ENCODE results near the gene IFT22. TPM values are rescaled to one million over a fixed set of nuclear protein-coding genes. Genes with fewer than 3 reads are reported as not detected.

Gene IFT22
- total and polyA plus RNA-seq, 2 experiments from 2014 or later = 13.8 to 38.8 TPM

DNA sequence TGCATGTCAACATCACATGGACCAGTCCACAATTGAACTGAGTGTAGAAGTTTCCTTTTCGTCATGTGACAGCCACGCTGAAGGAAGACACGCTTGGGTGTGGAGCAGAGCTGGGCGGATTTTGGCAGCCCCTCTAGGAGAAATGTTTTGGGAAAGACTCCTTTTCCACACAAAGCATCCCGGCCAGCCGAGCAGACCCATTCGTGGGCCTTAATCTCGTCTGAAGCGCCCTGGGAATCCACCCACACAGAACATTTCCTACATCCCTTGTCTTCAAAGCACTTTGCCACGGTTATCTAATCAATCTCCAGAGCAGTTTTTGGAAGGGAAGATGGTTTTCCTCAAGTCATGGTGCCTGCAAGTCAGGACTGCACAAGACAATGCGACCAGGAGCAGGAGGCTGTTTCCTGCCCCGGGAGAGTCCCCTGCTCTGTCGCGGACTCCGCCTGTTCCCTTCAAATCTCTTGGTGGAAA is 8.4 kb upstream of the IFT22 start:
- Histone ChIP-seq H3K27me3 (ENCODE audit: insufficient read depth) (no peaks in the 10 kb centered on the region), H2AFZ (peak overlapping the region; percentile 86; the same call in 1 of the 2 replicates)
- no peak overlapping the region for H3K4me3 Mint-ChIP-seq

DNA sequence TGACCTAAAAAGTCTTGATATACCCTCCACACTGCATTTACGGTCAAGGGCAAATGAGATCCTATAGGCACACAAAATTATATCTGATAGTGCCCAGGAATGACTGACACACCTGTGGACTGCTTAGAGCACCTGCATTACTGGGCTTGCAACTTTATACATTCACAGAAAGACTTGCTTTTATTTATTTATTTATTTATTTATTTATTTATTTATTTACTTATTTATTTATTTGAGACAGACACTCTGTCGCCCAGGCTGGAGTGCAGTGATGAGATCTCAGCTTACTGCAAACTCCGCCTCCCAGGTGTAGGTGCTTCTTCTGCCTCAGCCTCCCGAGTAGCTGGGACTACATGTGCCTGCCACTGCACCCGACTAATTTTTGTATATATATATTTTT is 6.5 kb upstream of the IFT22 start:
- Histone ChIP-seq H3K4me1 (ENCODE audit: insufficient read depth) (no peaks in the 10 kb centered on the region), H3K36me3 (ENCODE audit: insufficient read depth) (no peaks in the 10 kb centered on the region), H3K4me3 (no peak overlapping the region), H4K20me1 (replicated peaks; ENCODE audit: insufficient read depth) (no peaks in the 10 kb centered on the region), H3F3A (replicated peaks; ENCODE audit: low read depth) (no peaks in the 10 kb centered on the region), H3K4me2 (no peak overlapping the region), H2AFZ (no peak overlapping the region), H3K9me2 (ENCODE audit: insufficient read depth) (no peaks in the 10 kb centered on the region), H3K27ac (ENCODE audit: low read depth) (no peak overlapping the region), H3K79me2 (replicated peaks; ENCODE audit: insufficient read depth) (no peaks in the 10 kb centered on the region), H3K27me3 (ENCODE audit: insufficient read depth) (no peaks in the 10 kb centered on the region)
- 0 out of 3 replicates have a peak, but pooled peaks cover 3% of the 10 kb centered on the region for H3K4me1 Mint-ChIP-seq
- DNase-seq (ENCODE audit: low spot score) (no peak), ATAC-seq (no peak)
- peaks cover 8% of the 10 kb centered on the region for H3K27me3 Mint-ChIP-seq (ENCODE audit: insufficient read depth, low read depth, poor library complexity)
- H3K36me3 Mint-ChIP-seq (ENCODE audit: low read depth) = no peaks in the 10 kb centered on the region
- no peak overlapping the region for H3K27ac Mint-ChIP-seq
- no peak overlapping the region for H3K4me3 Mint-ChIP-seq
- H3K9me3 Mint-ChIP-seq = no peaks in the 10 kb centered on the region
- TF ChIP-seq ZNF331 (CRISPR knock-in tag; IDR thresholded peaks at IDR 0.05; ENCODE audit: low read depth) (no peak), NANOG (IDR thresholded peaks at IDR 0.05; ENCODE audit: borderline replicate concordance) (no peak), ZNF114 (CRISPR knock-in tag; IDR thresholded peaks at IDR 0.05) (no peak), EZH2phosphoT487 (IDR thresholded peaks at IDR 0.05; ENCODE audit: unreplicated experiment) (no peak), POLR2AphosphoS5 (IDR thresholded peaks at IDR 0.05; ENCODE audit: low read depth) (no peak), EZH2 (IDR thresholded peaks at IDR 0.05; ENCODE audit: low read depth, unreplicated experiment) (no peak)
- TF ChIP-seq, protein P1, sequence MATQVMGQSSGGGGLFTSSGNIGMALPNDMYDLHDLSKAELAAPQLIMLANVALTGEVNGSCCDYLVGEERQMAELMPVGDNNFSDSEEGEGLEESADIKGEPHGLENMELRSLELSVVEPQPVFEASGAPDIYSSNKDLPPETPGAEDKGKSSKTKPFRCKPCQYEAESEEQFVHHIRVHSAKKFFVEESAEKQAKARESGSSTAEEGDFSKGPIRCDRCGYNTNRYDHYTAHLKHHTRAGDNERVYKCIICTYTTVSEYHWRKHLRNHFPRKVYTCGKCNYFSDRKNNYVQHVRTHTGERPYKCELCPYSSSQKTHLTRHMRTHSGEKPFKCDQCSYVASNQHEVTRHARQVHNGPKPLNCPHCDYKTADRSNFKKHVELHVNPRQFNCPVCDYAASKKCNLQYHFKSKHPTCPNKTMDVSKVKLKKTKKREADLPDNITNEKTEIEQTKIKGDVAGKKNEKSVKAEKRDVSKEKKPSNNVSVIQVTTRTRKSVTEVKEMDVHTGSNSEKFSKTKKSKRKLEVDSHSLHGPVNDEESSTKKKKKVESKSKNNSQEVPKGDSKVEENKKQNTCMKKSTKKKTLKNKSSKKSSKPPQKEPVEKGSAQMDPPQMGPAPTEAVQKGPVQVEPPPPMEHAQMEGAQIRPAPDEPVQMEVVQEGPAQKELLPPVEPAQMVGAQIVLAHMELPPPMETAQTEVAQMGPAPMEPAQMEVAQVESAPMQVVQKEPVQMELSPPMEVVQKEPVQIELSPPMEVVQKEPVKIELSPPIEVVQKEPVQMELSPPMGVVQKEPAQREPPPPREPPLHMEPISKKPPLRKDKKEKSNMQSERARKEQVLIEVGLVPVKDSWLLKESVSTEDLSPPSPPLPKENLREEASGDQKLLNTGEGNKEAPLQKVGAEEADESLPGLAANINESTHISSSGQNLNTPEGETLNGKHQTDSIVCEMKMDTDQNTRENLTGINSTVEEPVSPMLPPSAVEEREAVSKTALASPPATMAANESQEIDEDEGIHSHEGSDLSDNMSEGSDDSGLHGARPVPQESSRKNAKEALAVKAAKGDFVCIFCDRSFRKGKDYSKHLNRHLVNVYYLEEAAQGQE (IDR thresholded peaks at IDR 0.05; ENCODE audit: unreplicated experiment) = no peak
- TF ChIP-seq, protein P2, sequence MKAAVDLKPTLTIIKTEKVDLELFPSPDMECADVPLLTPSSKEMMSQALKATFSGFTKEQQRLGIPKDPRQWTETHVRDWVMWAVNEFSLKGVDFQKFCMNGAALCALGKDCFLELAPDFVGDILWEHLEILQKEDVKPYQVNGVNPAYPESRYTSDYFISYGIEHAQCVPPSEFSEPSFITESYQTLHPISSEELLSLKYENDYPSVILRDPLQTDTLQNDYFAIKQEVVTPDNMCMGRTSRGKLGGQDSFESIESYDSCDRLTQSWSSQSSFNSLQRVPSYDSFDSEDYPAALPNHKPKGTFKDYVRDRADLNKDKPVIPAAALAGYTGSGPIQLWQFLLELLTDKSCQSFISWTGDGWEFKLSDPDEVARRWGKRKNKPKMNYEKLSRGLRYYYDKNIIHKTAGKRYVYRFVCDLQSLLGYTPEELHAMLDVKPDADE (IDR thresholded peaks at IDR 0.05) = no peak
- TF ChIP-seq, protein P3, sequence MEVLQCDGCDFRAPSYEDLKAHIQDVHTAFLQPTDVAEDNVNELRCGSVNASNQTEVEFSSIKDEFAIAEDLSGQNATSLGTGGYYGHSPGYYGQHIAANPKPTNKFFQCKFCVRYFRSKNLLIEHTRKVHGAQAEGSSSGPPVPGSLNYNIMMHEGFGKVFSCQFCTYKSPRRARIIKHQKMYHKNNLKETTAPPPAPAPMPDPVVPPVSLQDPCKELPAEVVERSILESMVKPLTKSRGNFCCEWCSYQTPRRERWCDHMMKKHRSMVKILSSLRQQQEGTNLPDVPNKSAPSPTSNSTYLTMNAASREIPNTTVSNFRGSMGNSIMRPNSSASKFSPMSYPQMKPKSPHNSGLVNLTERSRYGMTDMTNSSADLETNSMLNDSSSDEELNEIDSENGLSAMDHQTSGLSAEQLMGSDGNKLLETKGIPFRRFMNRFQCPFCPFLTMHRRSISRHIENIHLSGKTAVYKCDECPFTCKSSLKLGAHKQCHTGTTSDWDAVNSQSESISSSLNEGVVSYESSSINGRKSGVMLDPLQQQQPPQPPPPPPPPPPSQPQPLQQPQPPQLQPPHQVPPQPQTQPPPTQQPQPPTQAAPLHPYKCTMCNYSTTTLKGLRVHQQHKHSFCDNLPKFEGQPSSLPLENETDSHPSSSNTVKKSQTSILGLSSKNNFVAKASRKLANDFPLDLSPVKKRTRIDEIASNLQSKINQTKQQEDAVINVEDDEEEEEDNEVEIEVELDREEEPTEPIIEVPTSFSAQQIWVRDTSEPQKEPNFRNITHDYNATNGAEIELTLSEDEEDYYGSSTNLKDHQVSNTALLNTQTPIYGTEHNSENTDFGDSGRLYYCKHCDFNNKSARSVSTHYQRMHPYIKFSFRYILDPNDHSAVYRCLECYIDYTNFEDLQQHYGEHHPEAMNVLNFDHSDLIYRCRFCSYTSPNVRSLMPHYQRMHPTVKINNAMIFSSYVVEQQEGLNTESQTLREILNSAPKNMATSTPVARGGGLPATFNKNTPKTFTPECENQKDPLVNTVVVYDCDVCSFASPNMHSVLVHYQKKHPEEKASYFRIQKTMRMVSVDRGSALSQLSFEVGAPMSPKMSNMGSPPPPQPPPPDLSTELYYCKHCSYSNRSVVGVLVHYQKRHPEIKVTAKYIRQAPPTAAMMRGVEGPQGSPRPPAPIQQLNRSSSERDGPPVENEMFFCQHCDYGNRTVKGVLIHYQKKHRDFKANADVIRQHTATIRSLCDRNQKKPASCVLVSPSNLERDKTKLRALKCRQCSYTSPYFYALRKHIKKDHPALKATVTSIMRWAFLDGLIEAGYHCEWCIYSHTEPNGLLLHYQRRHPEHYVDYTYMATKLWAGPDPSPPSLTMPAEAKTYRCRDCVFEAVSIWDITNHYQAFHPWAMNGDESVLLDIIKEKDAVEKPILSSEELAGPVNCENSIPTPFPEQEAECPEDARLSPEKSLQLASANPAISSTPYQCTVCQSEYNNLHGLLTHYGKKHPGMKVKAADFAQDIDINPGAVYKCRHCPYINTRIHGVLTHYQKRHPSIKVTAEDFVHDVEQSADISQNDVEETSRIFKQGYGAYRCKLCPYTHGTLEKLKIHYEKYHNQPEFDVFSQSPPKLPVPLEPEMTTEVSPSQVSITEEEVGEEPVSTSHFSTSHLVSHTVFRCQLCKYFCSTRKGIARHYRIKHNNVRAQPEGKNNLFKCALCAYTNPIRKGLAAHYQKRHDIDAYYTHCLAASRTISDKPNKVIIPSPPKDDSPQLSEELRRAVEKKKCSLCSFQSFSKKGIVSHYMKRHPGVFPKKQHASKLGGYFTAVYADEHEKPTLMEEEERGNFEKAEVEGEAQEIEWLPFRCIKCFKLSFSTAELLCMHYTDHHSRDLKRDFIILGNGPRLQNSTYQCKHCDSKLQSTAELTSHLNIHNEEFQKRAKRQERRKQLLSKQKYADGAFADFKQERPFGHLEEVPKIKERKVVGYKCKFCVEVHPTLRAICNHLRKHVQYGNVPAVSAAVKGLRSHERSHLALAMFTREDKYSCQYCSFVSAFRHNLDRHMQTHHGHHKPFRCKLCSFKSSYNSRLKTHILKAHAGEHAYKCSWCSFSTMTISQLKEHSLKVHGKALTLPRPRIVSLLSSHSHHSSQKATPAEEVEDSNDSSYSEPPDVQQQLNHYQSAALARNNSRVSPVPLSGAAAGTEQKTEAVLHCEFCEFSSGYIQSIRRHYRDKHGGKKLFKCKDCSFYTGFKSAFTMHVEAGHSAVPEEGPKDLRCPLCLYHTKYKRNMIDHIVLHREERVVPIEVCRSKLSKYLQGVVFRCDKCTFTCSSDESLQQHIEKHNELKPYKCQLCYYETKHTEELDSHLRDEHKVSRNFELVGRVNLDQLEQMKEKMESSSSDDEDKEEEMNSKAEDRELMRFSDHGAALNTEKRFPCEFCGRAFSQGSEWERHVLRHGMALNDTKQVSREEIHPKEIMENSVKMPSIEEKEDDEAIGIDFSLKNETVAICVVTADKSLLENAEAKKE (CRISPR knock-in tag; IDR thresholded peaks at IDR 0.05) = no peak

More for the DNA sequence above, 8.4 kb upstream of the IFT22 start:
- H3F3A ChIP-seq (replicated peaks; ENCODE audit: low read depth) = no peaks in the 10 kb centered on the region
- H3K79me2 ChIP-seq (replicated peaks; ENCODE audit: insufficient read depth) = no peaks in the 10 kb centered on the region
- no peaks in the 10 kb centered on the region for H3K4me1 ChIP-seq (ENCODE audit: insufficient read depth)
- no peak overlapping the region for H3K4me3 ChIP-seq
- no peak overlapping the region for H3K4me2 ChIP-seq
- 0 out of 3 replicates have a peak, but pooled peaks cover 3% of the 10 kb centered on the region for H3K4me1 Mint-ChIP-seq
- no peaks in the 10 kb centered on the region for H4K20me1 ChIP-seq (replicated peaks; ENCODE audit: insufficient read depth)
- ATAC-seq (no peak; the same call in 2 of the 3 replicates), DNase-seq (ENCODE audit: low spot score) (no peak)
- no peaks in the 10 kb centered on the region for H3K36me3 ChIP-seq (ENCODE audit: insufficient read depth)
- H3K27ac Mint-ChIP-seq = no peak overlapping the region
- H3K27ac ChIP-seq (ENCODE audit: low read depth) = no peak overlapping the region
- H3K27me3 Mint-ChIP-seq (ENCODE audit: insufficient read depth, low read depth, poor library complexity) = peaks cover 5% of the 10 kb centered on the region
- H3K9me3 Mint-ChIP-seq = no peaks in the 10 kb centered on the region
- no peak for TF ChIP-seq STAT1 (IDR thresholded peaks at IDR 0.05; ENCODE audit: unreplicated experiment)
- no peaks in the 10 kb centered on the region for H3K36me3 Mint-ChIP-seq (ENCODE audit: low read depth)
- no peaks in the 10 kb centered on the region for H3K9me2 ChIP-seq (ENCODE audit: insufficient read depth)
